ENCODE results near the gene NUAK1. TPM values are rescaled to one million over a fixed set of nuclear protein-coding genes. Genes with fewer than 3 reads are reported as not detected.

NUAK1 gene
- total RNA-seq, 1 experiment from 2014 or later = 50.3 TPM

DNA sequence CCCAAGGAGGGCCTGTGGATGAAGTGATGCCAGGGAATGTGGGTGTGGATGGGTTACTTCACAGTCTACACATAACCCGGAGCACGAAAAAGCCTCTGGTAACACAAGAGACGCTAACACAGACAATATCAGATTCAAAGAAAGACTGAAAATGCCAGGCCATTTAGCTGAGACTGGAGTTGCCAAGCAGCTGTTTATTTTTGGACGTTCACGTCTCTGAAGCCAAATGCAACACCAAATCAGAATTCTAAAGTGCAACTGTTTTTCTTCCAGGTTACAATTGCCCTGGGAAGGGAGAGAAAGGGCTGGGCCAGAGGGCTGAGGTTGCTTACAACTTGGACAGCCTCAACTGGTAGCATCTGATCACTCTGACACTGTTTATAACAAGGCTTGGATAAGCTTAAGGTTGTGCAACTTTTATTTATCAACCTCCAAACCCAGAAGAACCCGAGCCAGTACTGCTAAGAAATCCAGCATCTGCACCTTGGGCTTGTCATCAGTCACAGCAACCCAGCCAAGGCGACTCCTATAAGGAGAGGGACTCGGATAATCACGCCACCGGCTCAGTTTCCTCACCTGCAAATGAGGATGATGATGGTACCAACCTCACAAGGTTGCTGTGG is 24.8 kb downstream of the NUAK1 start:
- TF ChIP-seq POLR2AphosphoS5 (IDR thresholded peaks at IDR 0.05; ENCODE audit: low read depth, low read length) (no peak), SIN3A (IDR thresholded peaks at IDR 0.05; ENCODE audit: borderline replicate concordance, insufficient read depth, low read depth, low read length) (no peak), TCF7L2 (IDR thresholded peaks at IDR 0.05; ENCODE audit: low read depth, low read length) (no peak)
- TF ChIP-seq, protein P1, sequence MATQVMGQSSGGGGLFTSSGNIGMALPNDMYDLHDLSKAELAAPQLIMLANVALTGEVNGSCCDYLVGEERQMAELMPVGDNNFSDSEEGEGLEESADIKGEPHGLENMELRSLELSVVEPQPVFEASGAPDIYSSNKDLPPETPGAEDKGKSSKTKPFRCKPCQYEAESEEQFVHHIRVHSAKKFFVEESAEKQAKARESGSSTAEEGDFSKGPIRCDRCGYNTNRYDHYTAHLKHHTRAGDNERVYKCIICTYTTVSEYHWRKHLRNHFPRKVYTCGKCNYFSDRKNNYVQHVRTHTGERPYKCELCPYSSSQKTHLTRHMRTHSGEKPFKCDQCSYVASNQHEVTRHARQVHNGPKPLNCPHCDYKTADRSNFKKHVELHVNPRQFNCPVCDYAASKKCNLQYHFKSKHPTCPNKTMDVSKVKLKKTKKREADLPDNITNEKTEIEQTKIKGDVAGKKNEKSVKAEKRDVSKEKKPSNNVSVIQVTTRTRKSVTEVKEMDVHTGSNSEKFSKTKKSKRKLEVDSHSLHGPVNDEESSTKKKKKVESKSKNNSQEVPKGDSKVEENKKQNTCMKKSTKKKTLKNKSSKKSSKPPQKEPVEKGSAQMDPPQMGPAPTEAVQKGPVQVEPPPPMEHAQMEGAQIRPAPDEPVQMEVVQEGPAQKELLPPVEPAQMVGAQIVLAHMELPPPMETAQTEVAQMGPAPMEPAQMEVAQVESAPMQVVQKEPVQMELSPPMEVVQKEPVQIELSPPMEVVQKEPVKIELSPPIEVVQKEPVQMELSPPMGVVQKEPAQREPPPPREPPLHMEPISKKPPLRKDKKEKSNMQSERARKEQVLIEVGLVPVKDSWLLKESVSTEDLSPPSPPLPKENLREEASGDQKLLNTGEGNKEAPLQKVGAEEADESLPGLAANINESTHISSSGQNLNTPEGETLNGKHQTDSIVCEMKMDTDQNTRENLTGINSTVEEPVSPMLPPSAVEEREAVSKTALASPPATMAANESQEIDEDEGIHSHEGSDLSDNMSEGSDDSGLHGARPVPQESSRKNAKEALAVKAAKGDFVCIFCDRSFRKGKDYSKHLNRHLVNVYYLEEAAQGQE (IDR thresholded peaks at IDR 0.05; ENCODE audit: insufficient read depth in 1 of 2, low read depth in 2 of 2, low read length in 1 of 2) = no peak
- TF ChIP-seq, protein P2, sequence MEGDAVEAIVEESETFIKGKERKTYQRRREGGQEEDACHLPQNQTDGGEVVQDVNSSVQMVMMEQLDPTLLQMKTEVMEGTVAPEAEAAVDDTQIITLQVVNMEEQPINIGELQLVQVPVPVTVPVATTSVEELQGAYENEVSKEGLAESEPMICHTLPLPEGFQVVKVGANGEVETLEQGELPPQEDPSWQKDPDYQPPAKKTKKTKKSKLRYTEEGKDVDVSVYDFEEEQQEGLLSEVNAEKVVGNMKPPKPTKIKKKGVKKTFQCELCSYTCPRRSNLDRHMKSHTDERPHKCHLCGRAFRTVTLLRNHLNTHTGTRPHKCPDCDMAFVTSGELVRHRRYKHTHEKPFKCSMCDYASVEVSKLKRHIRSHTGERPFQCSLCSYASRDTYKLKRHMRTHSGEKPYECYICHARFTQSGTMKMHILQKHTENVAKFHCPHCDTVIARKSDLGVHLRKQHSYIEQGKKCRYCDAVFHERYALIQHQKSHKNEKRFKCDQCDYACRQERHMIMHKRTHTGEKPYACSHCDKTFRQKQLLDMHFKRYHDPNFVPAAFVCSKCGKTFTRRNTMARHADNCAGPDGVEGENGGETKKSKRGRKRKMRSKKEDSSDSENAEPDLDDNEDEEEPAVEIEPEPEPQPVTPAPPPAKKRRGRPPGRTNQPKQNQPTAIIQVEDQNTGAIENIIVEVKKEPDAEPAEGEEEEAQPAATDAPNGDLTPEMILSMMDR (IDR thresholded peaks at IDR 0.05) = no peak
- Histone ChIP-seq H3K4me1 (ENCODE audit: control insufficient read depth, insufficient read depth, low read length) (peaks cover 99% of the 10 kb centered on the region), H3K9me3 (ENCODE audit: control insufficient read depth, insufficient read depth, low read depth, low read length) (no peaks in the 10 kb centered on the region), H3K36me3 (ENCODE audit: control insufficient read depth, insufficient read depth, low read length) (no peaks in the 10 kb centered on the region), H3K27ac (ENCODE audit: low read length) (peak overlapping the region; percentile 86), H3K27me3 (ENCODE audit: control insufficient read depth, insufficient read depth, low read length) (no peaks in the 10 kb centered on the region), H3K4me3 (ENCODE audit: low read depth in 2 of 2, low read length in 2 of 2) (no peak overlapping the region)
- ChIA-PET CTCF (no interaction called here), POLR2A (no interaction called here)
- DNase-seq (ENCODE audit: low read depth, low spot score) (no peak), ATAC-seq (peak; percentile 29; the same call in 1 of the 2 replicates)
- in situ Hi-C loops (cut with HindIII; ENCODE audit: low pct_unique_long_range_greater_than_20kb, low sequenced_read_pairs) (no loop called here), intact Hi-C loops (cut with micrococcal nuclease; ENCODE audit: unreplicated experiment) (no loop called here)
- no TSS peak for BruUV-seq (replicated peaks)

DNA sequence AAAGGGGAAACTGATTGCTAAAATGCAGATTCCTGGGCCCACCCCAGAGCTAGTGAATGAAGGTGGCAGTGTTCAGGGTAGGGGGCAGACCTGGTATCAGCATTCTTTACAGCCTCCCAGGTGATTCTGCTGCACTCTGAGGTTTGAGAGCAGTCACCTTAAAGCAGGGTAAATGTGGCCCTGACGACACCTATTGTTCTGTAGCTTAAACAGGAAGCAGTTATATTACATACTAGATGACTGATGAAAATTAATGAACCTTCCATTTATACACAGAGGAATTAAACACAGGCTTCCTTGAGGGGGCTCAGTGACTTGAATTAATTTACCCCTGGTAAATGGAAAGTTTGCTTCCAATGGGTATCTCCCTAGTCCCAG is 25.3 kb downstream of the NUAK1 start:
- peak; percentile 24; the same call in 1 of the 2 replicates for ATAC-seq
- intact Hi-C loops (cut with micrococcal nuclease; ENCODE audit: unreplicated experiment) (no loop called here), in situ Hi-C loops (cut with HindIII; ENCODE audit: low pct_unique_long_range_greater_than_20kb, low sequenced_read_pairs) (no loop called here)
- TF ChIP-seq, protein P2 (IDR thresholded peaks at IDR 0.05) = no peak
- TF ChIP-seq, protein P1 (IDR thresholded peaks at IDR 0.05; ENCODE audit: insufficient read depth in 1 of 2, low read depth in 2 of 2, low read length in 1 of 2) = no peak
- TF ChIP-seq TCF7L2 (IDR thresholded peaks at IDR 0.05; ENCODE audit: low read depth, low read length) = no peak
- no peak for TF ChIP-seq POLR2AphosphoS5 (IDR thresholded peaks at IDR 0.05; ENCODE audit: low read depth, low read length)
- TF ChIP-seq SIN3A (IDR thresholded peaks at IDR 0.05; ENCODE audit: borderline replicate concordance, insufficient read depth, low read depth, low read length) = no peak
- peaks cover 99% of the 10 kb centered on the region for H3K4me1 ChIP-seq (ENCODE audit: control insufficient read depth, insufficient read depth, low read length)
- DNase-seq (ENCODE audit: low read depth, low spot score) = no peak
- peak overlapping the region; percentile 86 for H3K27ac ChIP-seq (ENCODE audit: low read length)
- no TSS peak for BruUV-seq (replicated peaks)
- CTCF ChIA-PET = interaction anchor here (0.6 kb wide), 1 partner anchor 17 kb away, joined by 7 read pairs; no protein-coding TSS in a partner anchor
- POLR2A ChIA-PET = no interaction called here
- H3K9me3 ChIP-seq (ENCODE audit: control insufficient read depth, insufficient read depth, low read depth, low read length) = no peaks in the 10 kb centered on the region
- H3K4me3 ChIP-seq (ENCODE audit: low read depth in 2 of 2, low read length in 2 of 2) = no peak overlapping the region
- H3K36me3 ChIP-seq (ENCODE audit: control insufficient read depth, insufficient read depth, low read length) = no peaks in the 10 kb centered on the region
- H3K27me3 ChIP-seq (ENCODE audit: control insufficient read depth, insufficient read depth, low read length) = no peaks in the 10 kb centered on the region
